T-helper 2 cell (primary cell): ENCODE measurements around the gene TPST1.
"Not testable (repeated sequence)": the region's sequence is repeated elsewhere in the genome, so short reads cannot be mapped to it uniquely, and the experiment has no call there.

Experiments
- DNase-seq, 5 experiments: peaks; one replicate each; pipeline versions ENCODE4 v3.0.0 to v3.0.0-alpha.2; 2012 to 2022

The TPST1 gene

GRCh38 chr7:66344166-66344565 is 139.0 kb downstream of the TPST1 start:
- no peak for DNase-seq

GRCh38 chr7:66348531-66348930 is 143.4 kb downstream of the TPST1 start:
- DNase-seq, result no peak

DNA sequence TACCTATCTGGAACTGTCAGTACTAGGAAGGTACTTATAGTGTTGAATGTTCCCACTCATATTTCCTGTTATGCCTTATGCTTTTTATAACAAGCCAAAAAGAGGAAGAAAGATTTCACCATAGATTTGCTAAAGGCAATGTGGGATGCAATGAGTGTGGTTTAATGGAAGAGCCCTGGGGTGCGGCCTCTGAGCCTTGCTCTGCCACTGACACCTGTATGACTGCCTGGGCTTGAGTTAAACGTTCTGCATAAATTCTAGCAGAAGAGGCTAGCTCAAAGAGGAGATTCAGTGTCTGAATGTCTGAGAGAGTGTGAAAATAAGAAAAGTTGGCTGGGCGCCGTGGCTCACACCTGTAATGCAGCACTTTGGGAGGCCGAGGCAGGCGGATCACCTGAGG is 143.8 kb downstream of the TPST1 start:
- no peak for DNase-seq

DNA sequence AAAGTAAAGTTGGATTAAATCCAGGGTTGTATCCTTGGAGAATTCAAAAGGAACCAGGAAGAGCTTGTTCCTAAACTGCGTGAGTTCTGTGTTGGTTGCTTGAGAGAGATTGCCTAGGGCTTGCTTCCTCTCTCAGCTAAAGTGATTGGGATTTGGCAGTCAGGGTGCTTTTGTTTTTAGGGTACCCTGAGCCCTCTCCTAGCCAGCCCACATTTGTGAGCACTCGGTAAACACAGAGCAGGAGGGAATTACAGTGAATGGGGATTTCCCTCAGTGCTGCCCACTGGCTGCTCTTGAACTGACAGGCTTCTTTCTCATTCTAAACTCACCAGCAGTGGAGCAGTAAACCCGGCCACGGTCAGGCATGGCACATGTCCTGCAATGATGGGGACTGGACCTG is 146.9 kb downstream of the TPST1 start:
- DNase-seq, result no peak

DNA sequence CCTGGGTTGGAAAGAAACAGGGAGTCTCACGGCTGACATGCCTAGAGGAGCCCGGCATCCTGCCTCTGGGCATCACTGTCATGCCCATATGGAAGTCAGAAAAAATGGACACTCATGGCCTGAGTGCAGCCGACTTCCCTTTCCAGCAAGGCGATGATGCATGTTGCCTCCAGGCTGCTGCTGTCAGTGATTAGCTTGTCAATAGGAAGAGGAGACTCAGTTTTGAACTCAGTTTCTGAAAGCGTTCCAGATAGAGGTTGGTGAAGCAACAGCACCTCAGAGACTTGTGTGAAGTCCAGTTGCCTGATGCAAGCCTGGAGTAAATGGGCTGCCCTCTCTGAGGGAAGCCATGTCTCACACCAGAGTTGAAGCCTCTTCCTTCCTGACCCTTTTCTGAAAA is 148.4 kb downstream of the TPST1 start:
- DNase-seq, result no peak

GRCh38 chr7:66355756-66356155 is 150.6 kb downstream of the TPST1 start:
- DNase-seq, result no peak

DNA sequence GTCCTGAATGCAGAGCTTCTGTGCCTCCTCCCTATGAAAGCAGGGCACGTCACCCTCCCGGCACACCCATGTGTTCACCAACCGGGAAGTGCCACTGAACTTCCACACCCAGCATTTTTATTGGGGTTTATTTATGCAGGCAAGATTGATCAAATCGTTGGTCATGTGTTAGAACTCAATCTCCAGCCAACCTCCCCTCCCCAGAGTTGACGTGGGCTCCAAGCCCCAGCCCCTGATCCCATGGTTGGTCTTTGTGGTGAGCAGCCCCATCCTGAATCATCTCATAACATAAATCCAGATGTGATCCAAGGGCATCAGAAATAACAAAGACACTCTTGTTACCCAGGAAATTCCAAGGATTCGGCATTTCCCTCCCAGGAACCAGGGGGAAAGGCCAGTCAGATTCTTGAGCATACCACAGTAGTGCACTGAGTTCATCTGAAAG is 151.2 kb downstream of the TPST1 start:
- no peak for DNase-seq

GRCh38 chr7:66357087-66357486 is 152.0 kb downstream of the TPST1 start:
- no peak for DNase-seq

- no peak for DNase-seq
Measured at GRCh38 chr7:66359656-66360211, 154.6 kb downstream of the TPST1 start.

DNA sequence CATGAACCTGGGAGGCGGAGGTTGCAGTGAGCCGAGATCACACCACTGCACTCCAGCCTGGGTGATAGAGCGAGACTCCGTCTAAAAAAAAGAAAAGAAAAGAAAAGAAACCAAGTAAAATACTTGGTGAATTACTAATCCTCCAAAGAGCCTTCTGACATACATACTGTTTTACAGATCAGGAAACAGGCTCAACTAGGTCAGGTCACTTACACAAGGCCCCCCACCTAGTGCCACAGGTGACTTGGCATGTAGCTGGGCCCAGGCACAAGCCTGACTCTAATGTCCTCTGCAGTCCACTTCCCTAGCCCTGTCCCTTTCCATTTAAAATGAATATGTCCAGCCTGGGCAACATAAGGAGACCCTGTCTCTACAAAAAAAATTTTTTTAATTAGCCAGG is 157.0 kb downstream of the TPST1 start:
- DNase-seq, result no peak

- DNase-seq, result no peak
Measured at GRCh38 chr7:66363635-66364034, 158.5 kb downstream of the TPST1 start.

- DNase-seq, result not testable (repeated sequence)
Measured at GRCh38 chr7:66365031-66365430, 159.9 kb downstream of the TPST1 start.

DNA sequence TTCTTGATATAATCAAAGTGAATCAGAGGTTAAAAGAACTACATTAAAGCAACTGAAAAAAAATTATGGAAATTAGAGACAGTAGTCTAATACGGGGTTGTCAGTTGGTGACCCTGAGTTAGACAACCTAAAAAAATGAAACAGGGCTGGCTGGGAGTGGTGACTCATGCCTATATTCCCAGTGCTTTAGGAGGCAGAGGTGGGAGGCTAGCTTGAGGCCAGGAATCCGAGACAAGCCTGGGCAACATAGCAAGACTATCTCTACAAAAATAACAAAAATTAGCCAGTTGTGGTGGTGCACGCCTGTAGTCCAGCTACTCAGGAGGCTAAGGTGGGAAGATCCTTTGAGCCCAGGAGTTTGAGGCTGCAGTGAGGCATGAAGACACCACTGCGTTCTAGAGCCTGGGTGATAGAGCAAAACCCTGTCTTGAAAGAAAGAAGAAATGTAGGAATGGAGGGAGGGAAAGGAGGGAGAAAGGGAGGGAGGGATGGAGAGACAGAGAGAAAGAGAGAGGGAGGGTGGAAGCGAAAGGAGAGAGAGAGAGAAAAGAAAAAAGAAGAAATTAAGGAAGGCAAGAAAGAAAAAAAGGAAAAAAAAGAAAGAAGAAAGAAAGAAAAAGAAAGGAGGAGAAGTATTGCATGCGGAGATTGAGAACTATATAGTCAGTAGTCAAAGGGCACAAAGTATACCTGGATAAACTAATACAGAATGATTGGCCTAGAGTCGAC is 166.1 kb downstream of the TPST1 start:
- no peak for DNase-seq

- DNase-seq, result not testable (repeated sequence)
Measured at GRCh38 chr7:66374141-66374840, 169.2 kb downstream of the TPST1 start.

GRCh38 chr7:66376264-66376945 is 171.3 kb downstream of the TPST1 start:
- DNase-seq, result no peak

DNA sequence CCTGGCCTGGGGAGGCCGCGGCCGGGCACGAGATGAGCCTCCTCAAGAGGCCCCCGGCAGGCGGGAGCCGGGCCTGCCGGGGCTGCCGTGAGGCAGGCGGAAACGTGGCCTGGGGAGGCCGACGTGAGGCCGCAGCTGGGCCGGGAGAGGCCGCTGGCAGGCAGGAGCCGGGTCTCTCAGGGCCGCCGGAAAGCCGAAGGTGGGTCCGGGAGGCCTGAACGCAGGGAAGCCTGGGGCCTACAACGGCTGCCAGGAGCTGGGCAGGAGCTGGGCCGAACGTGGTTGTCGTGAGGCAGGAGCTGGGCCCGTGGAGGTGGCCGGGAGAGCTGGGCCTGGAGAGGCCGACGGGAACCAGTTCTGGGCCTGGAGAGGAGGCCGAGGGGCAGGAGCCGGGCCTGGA is 171.9 kb downstream of the TPST1 start:
- DNase-seq, result no peak

DNA sequence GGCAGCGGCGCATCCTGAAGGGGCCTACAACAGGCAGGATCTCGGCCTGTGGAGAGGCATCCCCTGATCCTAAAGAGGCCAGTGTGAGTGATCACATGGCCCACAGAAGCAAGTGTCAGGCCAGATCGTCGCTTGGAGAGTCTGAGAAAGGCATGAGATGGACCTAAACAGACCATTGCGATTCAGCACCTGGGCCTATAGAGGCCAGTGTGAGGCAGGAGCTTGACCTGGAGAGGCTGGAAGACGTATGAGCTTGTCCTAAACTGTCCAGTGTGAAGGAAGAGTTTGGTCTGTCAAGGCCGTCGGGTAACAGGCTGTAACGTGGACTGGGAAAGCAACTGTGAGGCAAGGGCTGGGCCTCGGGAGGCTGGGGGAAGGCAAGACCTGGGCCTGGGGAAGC is 172.6 kb downstream of the TPST1 start:
- no peak for DNase-seq

GRCh38 chr7:66379542-66380160 is 174.5 kb downstream of the TPST1 start:
- no peak for DNase-seq

GRCh38 chr7:66380272-66380888 is 175.2 kb downstream of the TPST1 start:
- no peak for DNase-seq

DNA sequence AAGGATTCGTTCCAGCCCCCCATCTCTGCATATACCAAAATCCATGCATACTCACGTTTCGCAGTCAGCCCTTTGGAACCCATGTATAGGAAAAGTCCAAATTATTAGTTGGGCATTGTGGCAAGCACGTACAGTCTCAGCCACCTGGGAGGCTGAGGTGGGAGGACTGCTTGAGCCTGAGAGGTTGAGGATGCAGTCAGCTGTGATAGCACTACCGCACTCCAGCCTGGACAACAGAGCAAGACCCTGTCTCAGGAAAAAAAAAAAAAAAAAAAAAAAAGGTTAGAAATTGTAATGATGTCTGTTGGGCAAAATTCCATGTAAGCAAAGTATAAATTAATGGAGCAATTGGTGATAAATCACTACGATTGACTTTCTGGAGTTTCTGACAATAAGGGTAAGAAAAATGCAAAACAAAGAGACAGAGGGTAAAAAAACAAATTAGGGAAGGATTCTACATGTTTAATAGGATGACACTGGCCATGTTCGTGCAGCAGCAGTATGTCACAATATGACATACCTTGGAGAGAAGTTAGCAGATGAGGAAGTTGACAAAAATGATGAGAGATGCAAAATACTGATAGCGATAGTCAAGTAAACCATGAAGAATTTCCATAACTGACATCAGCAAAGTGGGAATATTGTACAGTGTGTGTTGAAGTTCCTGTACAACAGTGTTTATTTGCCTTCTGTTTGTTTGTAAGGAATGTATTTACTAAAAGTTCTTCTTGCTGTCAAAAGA is 177.2 kb downstream of the TPST1 start:
- not testable (repeated sequence) for DNase-seq

- DNase-seq, result not testable (repeated sequence)
Measured at GRCh38 chr7:66385191-66385905, 180.2 kb downstream of the TPST1 start.
